ENCODE data around the gene ODC1.

- TF ChIP-seq, protein P1, sequence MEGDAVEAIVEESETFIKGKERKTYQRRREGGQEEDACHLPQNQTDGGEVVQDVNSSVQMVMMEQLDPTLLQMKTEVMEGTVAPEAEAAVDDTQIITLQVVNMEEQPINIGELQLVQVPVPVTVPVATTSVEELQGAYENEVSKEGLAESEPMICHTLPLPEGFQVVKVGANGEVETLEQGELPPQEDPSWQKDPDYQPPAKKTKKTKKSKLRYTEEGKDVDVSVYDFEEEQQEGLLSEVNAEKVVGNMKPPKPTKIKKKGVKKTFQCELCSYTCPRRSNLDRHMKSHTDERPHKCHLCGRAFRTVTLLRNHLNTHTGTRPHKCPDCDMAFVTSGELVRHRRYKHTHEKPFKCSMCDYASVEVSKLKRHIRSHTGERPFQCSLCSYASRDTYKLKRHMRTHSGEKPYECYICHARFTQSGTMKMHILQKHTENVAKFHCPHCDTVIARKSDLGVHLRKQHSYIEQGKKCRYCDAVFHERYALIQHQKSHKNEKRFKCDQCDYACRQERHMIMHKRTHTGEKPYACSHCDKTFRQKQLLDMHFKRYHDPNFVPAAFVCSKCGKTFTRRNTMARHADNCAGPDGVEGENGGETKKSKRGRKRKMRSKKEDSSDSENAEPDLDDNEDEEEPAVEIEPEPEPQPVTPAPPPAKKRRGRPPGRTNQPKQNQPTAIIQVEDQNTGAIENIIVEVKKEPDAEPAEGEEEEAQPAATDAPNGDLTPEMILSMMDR (IDR thresholded peaks at IDR 0.05 in 2 of 3, conservative IDR thresholded peaks at IDR 0.05 in 1 of 3; ENCODE audit: borderline replicate concordance in 1 of 3, insufficient read depth in 1 of 3, low read depth in 2 of 3, low read length in 2 of 3) = no peak
- TF ChIP-seq SP1 (IDR thresholded peaks at IDR 0.05; ENCODE audit: low read depth) (no peak), POLR2A (IDR thresholded peaks at IDR 0.05; ENCODE audit: borderline replicate concordance, extremely low read depth, insufficient read depth, insufficient read length) (no peak), POLR2AphosphoS5 (IDR thresholded peaks at IDR 0.05; ENCODE audit: low read depth, low read length) (no peak), RAD21 (IDR thresholded peaks at IDR 0.05; ENCODE audit: low read depth) (no peak), EZH2phosphoT487 (IDR thresholded peaks at IDR 0.05; ENCODE audit: borderline replicate concordance) (no peak)
- TF ChIP-seq, protein P2, sequence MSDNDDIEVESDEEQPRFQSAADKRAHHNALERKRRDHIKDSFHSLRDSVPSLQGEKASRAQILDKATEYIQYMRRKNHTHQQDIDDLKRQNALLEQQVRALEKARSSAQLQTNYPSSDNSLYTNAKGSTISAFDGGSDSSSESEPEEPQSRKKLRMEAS (IDR thresholded peaks at IDR 0.05) = no peak
- TF ChIP-seq, protein P3, sequence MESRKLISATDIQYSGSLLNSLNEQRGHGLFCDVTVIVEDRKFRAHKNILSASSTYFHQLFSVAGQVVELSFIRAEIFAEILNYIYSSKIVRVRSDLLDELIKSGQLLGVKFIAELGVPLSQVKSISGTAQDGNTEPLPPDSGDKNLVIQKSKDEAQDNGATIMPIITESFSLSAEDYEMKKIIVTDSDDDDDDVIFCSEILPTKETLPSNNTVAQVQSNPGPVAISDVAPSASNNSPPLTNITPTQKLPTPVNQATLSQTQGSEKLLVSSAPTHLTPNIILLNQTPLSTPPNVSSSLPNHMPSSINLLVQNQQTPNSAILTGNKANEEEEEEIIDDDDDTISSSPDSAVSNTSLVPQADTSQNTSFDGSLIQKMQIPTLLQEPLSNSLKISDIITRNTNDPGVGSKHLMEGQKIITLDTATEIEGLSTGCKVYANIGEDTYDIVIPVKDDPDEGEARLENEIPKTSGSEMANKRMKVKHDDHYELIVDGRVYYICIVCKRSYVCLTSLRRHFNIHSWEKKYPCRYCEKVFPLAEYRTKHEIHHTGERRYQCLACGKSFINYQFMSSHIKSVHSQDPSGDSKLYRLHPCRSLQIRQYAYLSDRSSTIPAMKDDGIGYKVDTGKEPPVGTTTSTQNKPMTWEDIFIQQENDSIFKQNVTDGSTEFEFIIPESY (IDR thresholded peaks at IDR 0.05; ENCODE audit: extremely low read depth, insufficient replicate concordance, low read length) = no peak
These were observed 21.2 kb upstream of the ODC1 start for GRCh38 chr2:10469301-10469700.
